ENCODE data around the gene COX19.
"Not testable (repeated sequence)": the region's sequence is repeated elsewhere in the genome, so short reads cannot be mapped to it uniquely, and the experiment has no call there.

The COX19 gene

GRCh38 chr7:924541-925231 is 50.7 kb downstream of the COX19 start:
- no peak for DNase-seq (ENCODE audit: low spot score)

DNA sequence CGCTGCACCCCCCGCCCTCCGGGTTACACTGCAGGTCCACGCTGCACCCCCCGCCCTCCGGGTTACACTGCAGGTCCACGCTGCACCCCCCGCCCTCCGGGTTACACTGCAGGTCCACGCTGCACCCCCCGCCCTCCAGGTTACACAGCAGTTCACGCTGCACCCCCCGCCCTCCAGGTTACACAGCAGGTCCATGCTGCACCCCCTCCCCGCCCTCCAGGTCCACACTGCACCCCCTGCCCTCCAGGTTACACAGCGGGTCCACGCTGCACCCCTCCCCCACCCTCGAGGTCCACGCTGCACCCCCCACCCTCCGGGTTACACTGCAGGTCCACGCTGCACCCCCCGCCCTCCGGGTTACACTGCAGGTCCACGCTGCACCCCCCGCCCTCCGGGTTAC is 51.3 kb downstream of the COX19 start:
- DNase-seq (ENCODE audit: low spot score): not testable (repeated sequence)

- no peak for DNase-seq (ENCODE audit: low spot score)
Measured at GRCh38 chr7:923108-924041, 52.0 kb downstream of the COX19 start.

DNA sequence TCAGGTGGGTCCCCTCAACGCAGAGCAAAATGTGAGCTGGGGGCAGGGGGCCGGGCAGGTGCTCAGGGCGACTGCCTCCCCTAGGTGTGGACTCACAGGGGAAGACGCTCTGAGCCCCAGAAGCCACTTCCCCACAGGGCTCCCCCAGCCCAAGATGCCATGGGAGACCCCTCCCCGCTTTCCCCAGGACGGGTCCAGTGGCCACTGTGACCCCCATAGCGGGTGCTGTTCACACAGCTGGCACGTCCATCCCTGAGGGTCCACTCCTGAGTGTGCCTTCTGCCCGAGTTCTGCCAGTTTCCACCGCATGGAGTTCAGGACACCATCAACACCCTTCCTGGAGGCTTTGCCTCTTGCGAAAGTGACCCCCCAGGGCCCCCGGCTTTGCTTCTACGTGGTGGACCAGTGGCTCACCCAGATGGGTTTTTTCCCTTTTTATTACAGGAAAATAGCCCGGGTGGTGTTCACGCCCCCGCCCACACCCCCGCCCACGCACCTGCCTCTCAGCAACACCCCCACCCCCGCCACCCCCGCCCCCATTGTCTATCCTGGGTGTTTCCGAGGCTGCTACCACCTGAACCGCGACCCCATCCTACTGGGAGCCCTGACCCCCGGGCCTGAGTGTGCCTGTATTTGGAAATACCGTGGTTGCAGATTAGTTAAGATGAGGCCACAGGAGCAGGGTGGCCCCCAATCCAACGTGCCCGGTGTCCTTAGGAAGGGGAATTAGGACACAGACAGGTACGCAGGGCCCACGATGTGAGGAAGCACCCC is 52.8 kb downstream of the COX19 start:
- no peak for DNase-seq (ENCODE audit: low spot score)

DNA sequence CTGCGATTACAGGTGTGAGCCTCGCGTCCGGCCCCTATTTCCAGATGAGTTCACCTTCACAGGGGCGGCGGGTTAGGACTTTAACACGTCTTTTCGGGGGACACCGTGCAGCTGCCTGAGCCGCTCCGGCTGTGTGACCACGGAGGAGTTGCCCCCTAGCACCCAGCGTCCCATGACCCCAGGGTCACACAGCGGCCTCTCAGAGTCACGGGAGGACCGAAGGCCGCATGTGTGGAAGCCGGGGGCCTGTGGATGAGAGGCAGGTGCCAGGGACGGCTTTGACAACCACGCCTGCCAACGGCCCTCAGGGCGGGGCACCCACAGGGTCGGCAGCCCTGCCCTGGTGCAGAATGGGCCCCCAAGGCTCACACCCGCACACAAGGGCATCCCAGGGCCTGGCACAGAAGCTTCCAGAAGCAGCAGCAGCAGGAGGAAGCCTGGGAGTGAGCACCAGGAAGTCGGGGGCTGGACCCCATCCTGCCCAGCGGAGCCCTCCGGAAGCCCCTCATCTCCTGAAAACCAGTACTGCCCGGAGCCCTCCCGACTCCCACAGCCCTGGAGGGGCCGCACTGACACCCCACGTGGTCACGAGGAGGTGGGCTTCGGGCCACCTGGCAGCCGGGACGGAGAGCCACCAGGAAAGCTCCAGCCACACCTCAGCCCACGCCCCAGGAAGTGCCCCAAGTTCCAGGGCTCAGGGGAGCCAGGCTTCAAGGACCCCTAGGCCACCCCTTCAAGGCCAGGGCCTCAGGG is 53.6 kb downstream of the COX19 start:
- DNase-seq (ENCODE audit: low spot score): no peak

- DNase-seq (ENCODE audit: low spot score): no peak
Measured at GRCh38 chr7:921071-921461, 54.3 kb downstream of the COX19 start.

DNA sequence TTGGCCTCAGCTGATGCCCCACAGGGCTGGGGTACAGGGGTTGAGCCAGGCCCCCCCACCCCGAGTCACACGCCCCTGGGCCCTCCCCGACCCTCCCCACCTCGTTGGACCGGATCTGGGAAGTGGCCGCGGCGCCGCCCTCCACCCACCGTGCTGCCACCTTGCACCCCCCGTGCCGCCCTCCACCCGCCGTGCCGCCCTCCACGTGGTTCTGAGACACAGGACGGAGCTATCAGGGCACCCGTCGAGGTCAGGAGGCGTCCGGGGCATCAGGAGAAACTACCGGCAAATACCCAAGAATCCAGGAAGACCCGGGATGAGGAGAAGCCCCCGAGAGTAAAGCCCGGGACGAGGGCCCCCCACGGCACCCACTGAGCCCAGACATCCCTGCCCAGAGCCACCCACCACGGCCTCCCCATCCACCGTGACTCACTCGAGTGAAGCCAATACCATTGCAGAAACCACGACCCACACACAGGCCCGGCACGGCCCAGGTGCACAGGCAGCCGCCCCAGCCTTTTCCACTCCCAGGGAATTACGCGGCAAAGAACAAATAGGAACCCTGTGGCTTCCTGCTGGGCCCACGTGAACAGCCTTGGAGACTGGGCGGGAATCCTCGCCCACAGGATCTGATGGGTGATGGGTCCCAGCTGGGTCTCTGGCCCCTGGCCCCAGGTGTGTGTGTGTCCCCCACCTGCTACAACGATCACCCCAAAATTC is 54.8 kb downstream of the COX19 start:
- DNase-seq (ENCODE audit: low spot score): no peak

- no peak for DNase-seq (ENCODE audit: low spot score)
Measured at GRCh38 chr7:919924-920341, 55.4 kb downstream of the COX19 start.

DNA sequence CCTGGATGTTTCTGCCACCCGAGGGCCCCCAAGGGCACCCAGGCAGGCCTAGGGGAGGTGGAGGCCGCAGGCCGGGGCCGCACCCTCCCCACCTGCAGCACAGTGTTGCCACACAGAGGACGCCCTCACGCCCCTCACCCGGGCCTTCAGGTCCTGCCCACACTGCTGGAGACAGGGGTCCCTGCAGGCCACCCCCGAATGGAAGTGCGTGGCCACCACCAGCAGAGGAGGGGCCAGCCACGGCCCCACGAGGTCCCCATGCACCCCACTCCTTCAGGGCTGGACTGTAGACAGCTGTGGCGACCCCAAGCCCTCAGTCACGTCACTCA is 56.3 kb downstream of the COX19 start:
- no peak for DNase-seq (ENCODE audit: low spot score)

- no peak for DNase-seq (ENCODE audit: low spot score)
Measured at GRCh38 chr7:918441-919113, 56.8 kb downstream of the COX19 start.

DNA sequence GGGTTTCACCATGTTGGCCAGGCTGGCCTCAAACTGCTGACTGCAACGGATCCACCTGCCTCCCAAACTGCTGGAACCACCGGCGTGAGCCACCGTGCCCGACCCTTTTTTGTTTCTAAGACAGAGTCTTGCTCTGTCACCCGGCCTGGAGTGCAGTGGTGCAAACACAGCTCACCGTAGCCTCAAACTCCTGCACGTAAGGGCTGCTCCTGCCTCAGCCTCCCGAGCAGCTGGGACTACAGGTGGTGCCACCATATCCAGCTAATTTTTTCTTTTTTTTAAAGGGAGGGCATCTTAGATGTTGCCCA is 57.3 kb downstream of the COX19 start:
- DNase-seq (ENCODE audit: low spot score): no peak

- DNase-seq (ENCODE audit: low spot score): no peak
Measured at GRCh38 chr7:917255-918117, 57.9 kb downstream of the COX19 start.

DNA sequence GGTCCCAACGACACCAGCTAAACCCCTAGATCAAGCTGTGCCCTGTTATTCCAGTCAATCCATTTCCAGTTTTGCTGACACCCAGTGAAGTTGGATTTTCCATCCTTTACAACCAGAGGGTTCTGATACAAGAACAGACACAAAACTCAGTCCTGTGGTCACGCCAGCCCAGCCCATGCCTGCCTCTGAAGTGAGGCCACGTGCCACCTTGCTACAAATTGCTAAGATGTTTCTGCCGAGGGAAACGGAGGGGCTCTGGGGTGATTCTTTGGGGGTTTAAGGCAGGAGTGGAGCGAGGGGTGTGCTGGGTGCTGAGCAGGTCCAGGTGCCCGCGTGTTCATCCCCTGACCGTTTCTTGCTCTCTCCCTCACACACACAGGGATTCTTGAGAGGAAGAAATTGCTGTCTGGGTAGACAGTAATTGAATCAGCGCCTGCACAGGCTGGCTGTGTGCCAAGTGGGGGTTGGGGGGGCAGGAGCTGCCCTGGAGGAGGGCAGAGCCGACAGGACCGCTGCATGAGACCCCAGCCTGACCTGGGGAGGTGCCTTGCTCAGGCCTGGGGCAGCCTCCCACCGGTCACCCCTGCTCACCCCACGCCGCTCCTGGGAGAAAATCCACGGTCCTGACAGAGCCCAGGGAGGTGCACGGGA is 58.9 kb downstream of the COX19 start:
- no peak for DNase-seq (ENCODE audit: low spot score)
